PC-9 (cell line): ENCODE data around the gene IRF5. TPM values are rescaled to one million over a fixed set of nuclear protein-coding genes. Genes with fewer than 3 reads are reported as not detected.
A peak's percentile ranks its signal among the peaks of the same experiment; 100 is the strongest.

Experiments used
- BruUV-seq: library from RNA; stranded (reverse); fragments of 400-500 nt; replicated peaks from 2 replicates; lab custom pipeline; 2021; lab: Mats Ljungman, UMichigan
- CTCF ChIA-PET: fragments of 300-600 bp; sonication (Branson Sonifier 250); formaldehyde crosslinking; loops from one replicate; lab custom pipeline; 2022; ENCODE audit warnings: antibody characterized with exemption; lab: Charles Lee
- POLR2A ChIA-PET: fragments of 300-600 bp; sonication (Branson Sonifier 250); formaldehyde crosslinking; loops from one replicate; lab custom pipeline; 2022; ENCODE audit warnings: antibody characterized with exemption; ENCODE audit not compliant: unreplicated experiment; lab: Charles Lee
- DNase-seq, 2 experiments: peaks; one replicate each; pipeline versions ENCODE4 v3.0.0 to v3.0.0-alpha.2; 2015 to 2022; ENCODE audit warnings: mixed read lengths in 1 of 2
- H2AFZ ChIP-seq: fragments of 200-600 bp; sonication (generic); 2 replicates; pipeline ENCODE4 v1.8.1; 2017; ENCODE audit warnings: antibody characterized with exemption
- H3F3A ChIP-seq: fragments of 200-600 bp; sonication (generic); 2 replicates; pipeline ENCODE4 v1.8.1; 2017; ENCODE audit warnings: antibody characterized with exemption, mild to moderate bottlenecking, low read depth; ENCODE audit not compliant: insufficient read depth
- H3K27ac ChIP-seq: fragments of 200-600 bp; sonication (generic); 2 replicates; pipeline ENCODE4 v1.6.1; 2016; ENCODE audit warnings: mixed run types
- H3K27me3 ChIP-seq: fragments of 200-600 bp; sonication (generic); 2 replicates; pipeline ENCODE4 v1.6.1; 2016; ENCODE audit warnings: low read depth, mixed run types; ENCODE audit not compliant: insufficient read depth
- H3K36me3 ChIP-seq: fragments of 200-600 bp; sonication (generic); 2 replicates; pipeline ENCODE4 v1.6.1; 2016; ENCODE audit warnings: low read depth, mixed run types
- H3K4me1 ChIP-seq: fragments of 200-600 bp; sonication (generic); replicated peaks from 2 replicates; pipeline ENCODE4 v1.6.1; 2016; ENCODE audit warnings: mixed run types; ENCODE audit not compliant: insufficient read depth
- H3K4me2 ChIP-seq: fragments of 200-600 bp; sonication (generic); 2 replicates; pipeline ENCODE4 v1.6.1; 2017; ENCODE audit warnings: mixed run types
- H3K4me3 ChIP-seq: fragments of 200-600 bp; sonication (generic); 2 replicates; pipeline ENCODE4 v1.6.1; 2016; ENCODE audit warnings: mixed run types
- H3K79me2 ChIP-seq: fragments of 200-600 bp; sonication (generic); 2 replicates; pipeline ENCODE4 v1.6.1; 2017; ENCODE audit warnings: low read depth, mixed run types
- H3K9me2 ChIP-seq: fragments of 200-600 bp; sonication (generic); 2 replicates; pipeline ENCODE4 v1.8.1; 2017; ENCODE audit warnings: mild to moderate bottlenecking; ENCODE audit not compliant: insufficient read depth
- H3K9me3 ChIP-seq: fragments of 200-600 bp; sonication (generic); 2 replicates; pipeline ENCODE4 v1.8.1; 2016; ENCODE audit warnings: low read depth; ENCODE audit not compliant: insufficient read depth
- H4K20me1 ChIP-seq: fragments of 200-600 bp; sonication (generic); 2 replicates; pipeline ENCODE4 v1.8.1; 2017; ENCODE audit not compliant: insufficient read depth
- EZH2 ChIP-seq: fragments of 200-600 bp; sonication (generic); IDR thresholded peaks from 2 replicates; pipeline ENCODE4 v1.8.0; 2017; ENCODE audit warnings: antibody characterized with exemption, low read depth
- intact Hi-C: fragments of 100-400 bp; cut with micrococcal nuclease; formaldehyde crosslinking; loops from one replicate; pipeline ENCODE4 v1.10.0; 2022; ENCODE audit not compliant: unreplicated experiment
- total RNA-seq: library from RNA; stranded (reverse); gene quantifications from 2 replicates; pipeline ENCODE4 v1.2.3, GENCODE V29; 2021
- TF ChIP-seq, protein P1 (sequence below): fragments of 200-600 bp; sonication (generic); conservative IDR thresholded peaks from 2 replicates; pipeline ENCODE4 v1.6.1; 2017; ENCODE audit warnings: mixed run types, antibody characterized with exemption, mild to moderate bottlenecking, moderate library complexity

IRF5 gene
- total RNA-seq, 1 experiment from 2014 or later, result 3.4 TPM

DNA sequence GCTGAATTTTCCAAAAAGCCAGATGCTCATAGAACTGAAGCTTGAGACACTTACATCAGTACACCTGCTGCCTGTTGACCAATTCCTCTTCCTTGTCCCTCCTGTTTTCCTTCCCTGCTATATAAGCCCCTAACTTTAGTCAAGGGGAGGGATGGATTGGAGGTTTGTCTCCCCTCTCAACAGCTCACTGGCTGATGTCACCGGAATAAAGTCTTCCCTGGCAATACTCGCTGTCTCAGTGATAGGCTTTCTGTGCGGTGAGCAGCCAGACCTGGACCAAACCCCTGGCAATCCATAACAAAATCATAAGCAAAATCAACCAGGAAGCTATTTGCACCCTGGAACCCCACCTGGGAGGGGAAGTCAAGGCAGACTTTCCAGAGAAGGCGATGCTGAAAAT is 929 bp upstream of the IRF5 start:
- Histone ChIP-seq H3K4me2 (no peak overlapping the region), H3K36me3 (no peaks in the 10 kb centered on the region), H3K4me3 (no peak overlapping the region), H3K9me3 (no peaks in the 10 kb centered on the region), H4K20me1 (no peaks in the 10 kb centered on the region), H3K27ac (no peak overlapping the region), H3F3A (no peaks in the 10 kb centered on the region), H3K4me1 (no peaks in the 10 kb centered on the region), H3K27me3 (peaks cover 13% of the 10 kb centered on the region), H2AFZ (no peak overlapping the region), H3K9me2 (no peaks in the 10 kb centered on the region), H3K79me2 (no peaks in the 10 kb centered on the region)
- no TSS peak for BruUV-seq
- no peak for DNase-seq
- TF ChIP-seq, protein P1, sequence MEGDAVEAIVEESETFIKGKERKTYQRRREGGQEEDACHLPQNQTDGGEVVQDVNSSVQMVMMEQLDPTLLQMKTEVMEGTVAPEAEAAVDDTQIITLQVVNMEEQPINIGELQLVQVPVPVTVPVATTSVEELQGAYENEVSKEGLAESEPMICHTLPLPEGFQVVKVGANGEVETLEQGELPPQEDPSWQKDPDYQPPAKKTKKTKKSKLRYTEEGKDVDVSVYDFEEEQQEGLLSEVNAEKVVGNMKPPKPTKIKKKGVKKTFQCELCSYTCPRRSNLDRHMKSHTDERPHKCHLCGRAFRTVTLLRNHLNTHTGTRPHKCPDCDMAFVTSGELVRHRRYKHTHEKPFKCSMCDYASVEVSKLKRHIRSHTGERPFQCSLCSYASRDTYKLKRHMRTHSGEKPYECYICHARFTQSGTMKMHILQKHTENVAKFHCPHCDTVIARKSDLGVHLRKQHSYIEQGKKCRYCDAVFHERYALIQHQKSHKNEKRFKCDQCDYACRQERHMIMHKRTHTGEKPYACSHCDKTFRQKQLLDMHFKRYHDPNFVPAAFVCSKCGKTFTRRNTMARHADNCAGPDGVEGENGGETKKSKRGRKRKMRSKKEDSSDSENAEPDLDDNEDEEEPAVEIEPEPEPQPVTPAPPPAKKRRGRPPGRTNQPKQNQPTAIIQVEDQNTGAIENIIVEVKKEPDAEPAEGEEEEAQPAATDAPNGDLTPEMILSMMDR, result no peak
- TF ChIP-seq EZH2, result no peak
- POLR2A ChIA-PET, result no interaction called here
- intact Hi-C loops, result no loop called here
- CTCF ChIA-PET, result no interaction called here

DNA sequence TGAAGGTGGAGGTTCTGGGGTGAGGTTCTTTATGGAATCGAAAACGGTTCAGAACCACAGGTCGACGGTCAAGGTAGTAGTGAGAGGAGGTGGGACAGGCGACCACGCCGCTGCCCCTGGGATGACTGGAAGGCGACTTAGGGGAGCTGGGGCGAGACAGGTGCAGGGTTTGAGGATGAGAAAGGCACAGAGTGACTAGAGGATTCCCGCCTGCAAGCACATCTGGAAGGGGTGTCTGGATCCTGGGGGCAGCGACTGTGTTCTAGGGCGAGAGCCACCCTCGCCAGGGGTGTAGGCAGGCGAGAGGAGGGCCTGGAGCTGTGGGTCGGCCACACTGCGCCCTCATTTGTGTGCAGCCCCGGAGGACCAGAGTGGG is 468 bp upstream of the IRF5 start:
- Histone ChIP-seq H3K9me2 (no peaks in the 10 kb centered on the region), H3K4me2 (peak overlapping the region; percentile 94), H3K4me3 (no peak overlapping the region; the same call in 1 of the 2 replicates), H3K4me1 (no peaks in the 10 kb centered on the region), H3K79me2 (no peaks in the 10 kb centered on the region), H3K9me3 (no peaks in the 10 kb centered on the region), H3K36me3 (no peaks in the 10 kb centered on the region), H2AFZ (no peak overlapping the region), H3K27ac (no peak overlapping the region), H4K20me1 (no peaks in the 10 kb centered on the region), H3F3A (no peaks in the 10 kb centered on the region), H3K27me3 (peaks cover 13% of the 10 kb centered on the region)
- DNase-seq, result no peak
- TF ChIP-seq, protein P1, result no peak
- TF ChIP-seq EZH2, result no peak
- intact Hi-C loops, result no loop called here
- CTCF ChIA-PET, result no interaction called here
- no TSS peak for BruUV-seq
- POLR2A ChIA-PET, result no interaction called here

DNA sequence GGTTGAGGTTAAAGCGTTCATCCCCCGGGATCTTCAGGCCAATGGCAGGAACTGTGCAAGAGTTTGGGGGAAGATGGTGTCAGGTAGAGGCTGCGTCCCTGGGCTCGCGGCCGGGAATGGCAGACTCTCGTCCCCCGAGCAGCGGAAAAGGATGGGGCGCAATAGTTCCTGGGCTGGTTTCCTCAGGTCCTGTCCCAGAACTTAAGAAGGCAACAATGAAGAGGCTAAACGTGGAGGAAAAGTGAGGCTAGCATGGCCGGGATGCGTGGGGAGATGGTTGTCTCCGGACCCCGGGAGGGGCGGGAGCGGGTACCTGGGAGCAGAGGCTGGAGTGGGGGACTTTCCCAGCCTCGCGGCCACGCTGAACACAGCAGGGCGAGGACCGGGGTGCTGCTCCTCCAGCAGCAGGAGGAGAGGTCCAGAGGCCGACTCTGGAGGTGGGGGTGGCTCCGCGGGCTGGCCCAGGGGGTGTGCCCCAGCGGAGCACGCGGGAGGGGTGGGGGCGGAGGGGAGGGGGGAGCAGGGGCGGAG is 882 bp downstream of the IRF5 start:
- intact Hi-C loops, result no loop called here
- Histone ChIP-seq H3F3A (no peaks in the 10 kb centered on the region), H3K27ac (no peak overlapping the region), H3K9me3 (no peaks in the 10 kb centered on the region), H4K20me1 (no peaks in the 10 kb centered on the region), H3K27me3 (peaks cover 13% of the 10 kb centered on the region), H3K79me2 (no peaks in the 10 kb centered on the region), H3K4me1 (no peaks in the 10 kb centered on the region), H3K36me3 (no peaks in the 10 kb centered on the region), H3K4me3 (peak overlapping the region; percentile 69), H2AFZ (peak overlapping the region; percentile 80), H3K9me2 (no peaks in the 10 kb centered on the region), H3K4me2 (peak overlapping the region; percentile 94)
- ChIA-PET POLR2A (no interaction called here), CTCF (no interaction called here)
- no peak for TF ChIP-seq EZH2
- TF ChIP-seq, protein P1, result no peak
- no peak for DNase-seq
- no TSS peak for BruUV-seq
